Gastrocnemius medialis (tissue), 4 donors: ENCODE data around the gene POLR3H. TPM values are rescaled to one million over a fixed set of nuclear protein-coding genes. Genes with fewer than 3 reads are reported as not detected.

Experiments used
- ATAC-seq, 2 donors: fragments of 150-250 bp; one replicate each; pipeline ENCODE4 v1.9.1; 2016
- DNase-seq, 2 donors: peaks; one replicate each; pipeline ENCODE4 v3.0.0-alpha.2; 2019
- H3K27ac ChIP-seq, 4 donors: fragments of 200-600 bp; sonication (generic); 1 replicate in 1 of 4; 2 replicates in 3 of 4; pipeline ENCODE4 v1.5.1; 2016 to 2018; ENCODE audit warnings: mild to moderate bottlenecking in 2 of 4, moderate library complexity in 1 of 4
- H3K27me3 ChIP-seq, 3 donors: fragments of 200-600 bp; sonication (generic) in 2 of 3; 1 replicate in 1 of 3; 2 replicates in 2 of 3; pipeline versions ENCODE4 v1.5.1 to v1.6.0; 2016 to 2019; ENCODE audit warnings: mild to moderate bottlenecking in 1 of 3, moderate library complexity in 1 of 3
- H3K36me3 ChIP-seq, 2 donors: fragments of 200-600 bp; sonication (generic) in 1 of 2; one replicate each; pipeline ENCODE4 v1.5.1; 2017 to 2018
- H3K4me1 ChIP-seq, 2 donors: fragments of 200-600 bp; sonication (generic) in 1 of 2; one replicate each; pipeline ENCODE4 v1.5.1; 2016 to 2017; ENCODE audit warnings: mild to moderate bottlenecking in 2 of 2
- H3K4me3 ChIP-seq, 4 donors: fragments of 200-600 bp; sonication (generic) in 3 of 4; 1 replicate in 1 of 4; 2 replicates in 3 of 4; pipeline ENCODE4 v1.5.1; 2016 to 2019; ENCODE audit warnings: mild to moderate bottlenecking in 2 of 4
- H3K9me3 ChIP-seq, 3 donors: fragments of 200-600 bp; sonication (generic) in 2 of 3; 1 replicate in 1 of 3; 2 replicates in 2 of 3; pipeline ENCODE4 v1.5.1; 2016 to 2019
- POLR2A ChIP-seq, 2 donors: fragments of 450-650 bp; IDR thresholded peaks; one replicate each; pipeline ENCODE4 v1.6.1; 2017; ENCODE audit warnings: antibody characterized with exemption in 2 of 2, mild to moderate bottlenecking in 2 of 2, moderate library complexity in 2 of 2
- in situ Hi-C, 4 donors: fragments of 200-750 bp; cut with MboI; loops; one replicate each; pipeline versions ENCODE4 v1.15.0 to v1.8.0; 2017; ENCODE audit warnings: low sequenced_read_pairs in 4 of 4
- intact Hi-C: fragments of 100-400 bp; cut with DNase I; formaldehyde crosslinking; loops from one replicate; pipeline ENCODE4 v1.15.1; 2023; ENCODE audit warnings: low total_unique reads
- total RNA-seq, 4 donors: library from RNA; depleted of rRNA; stranded (reverse); fragments of >200 nt; gene quantifications; one replicate each; pipeline versions ENCODE4 v1.1.0 to v1.2.3, GENCODE V29; 2016
- TF ChIP-seq, protein P1 (sequence below), 5 experiments: fragments of 450-650 bp in 3 of 5; fragments of 200-600 bp in 2 of 5; sonication (generic) in 2 of 5; IDR thresholded peaks in 4 of 5; conservative IDR thresholded peaks in 1 of 5; 1 replicate in 4 of 5; 2 replicates in 1 of 5; pipeline ENCODE4 v1.5.1; 2016 to 2019; ENCODE audit warnings: antibody characterized with exemption in 5 of 5, mild to moderate bottlenecking in 3 of 5, moderate library complexity in 3 of 5

POLR3H gene
- total RNA-seq, 4 donors from 2014 or later: 5.7 to 11.0 (median 6.9) TPM

DNA sequence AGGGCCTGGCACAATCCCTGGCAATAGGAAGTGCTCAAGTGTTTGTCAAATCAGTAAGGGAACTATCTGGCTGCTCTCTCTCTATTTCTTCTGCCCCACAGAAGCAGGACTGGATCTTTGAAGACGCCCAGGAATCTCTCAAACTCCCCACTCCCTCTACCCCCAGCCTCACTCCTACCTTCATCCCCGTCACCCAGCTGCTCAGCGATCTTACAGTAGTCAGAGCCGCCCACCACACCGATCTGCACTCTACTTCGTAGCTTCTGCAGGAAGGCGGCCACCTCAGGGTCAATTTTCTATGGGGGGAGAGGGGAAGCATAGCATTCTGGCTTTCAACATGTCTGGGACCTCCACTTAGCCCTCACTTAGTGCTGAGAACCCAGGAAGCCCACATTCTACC is 41.6 kb upstream of the POLR3H start:
- TF ChIP-seq, protein P1, sequence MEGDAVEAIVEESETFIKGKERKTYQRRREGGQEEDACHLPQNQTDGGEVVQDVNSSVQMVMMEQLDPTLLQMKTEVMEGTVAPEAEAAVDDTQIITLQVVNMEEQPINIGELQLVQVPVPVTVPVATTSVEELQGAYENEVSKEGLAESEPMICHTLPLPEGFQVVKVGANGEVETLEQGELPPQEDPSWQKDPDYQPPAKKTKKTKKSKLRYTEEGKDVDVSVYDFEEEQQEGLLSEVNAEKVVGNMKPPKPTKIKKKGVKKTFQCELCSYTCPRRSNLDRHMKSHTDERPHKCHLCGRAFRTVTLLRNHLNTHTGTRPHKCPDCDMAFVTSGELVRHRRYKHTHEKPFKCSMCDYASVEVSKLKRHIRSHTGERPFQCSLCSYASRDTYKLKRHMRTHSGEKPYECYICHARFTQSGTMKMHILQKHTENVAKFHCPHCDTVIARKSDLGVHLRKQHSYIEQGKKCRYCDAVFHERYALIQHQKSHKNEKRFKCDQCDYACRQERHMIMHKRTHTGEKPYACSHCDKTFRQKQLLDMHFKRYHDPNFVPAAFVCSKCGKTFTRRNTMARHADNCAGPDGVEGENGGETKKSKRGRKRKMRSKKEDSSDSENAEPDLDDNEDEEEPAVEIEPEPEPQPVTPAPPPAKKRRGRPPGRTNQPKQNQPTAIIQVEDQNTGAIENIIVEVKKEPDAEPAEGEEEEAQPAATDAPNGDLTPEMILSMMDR (IDR thresholded peaks at IDR 0.05 in 4 of 5, conservative IDR thresholded peaks at IDR 0.05 in 1 of 5): no peak
- no peak for TF ChIP-seq POLR2A (IDR thresholded peaks at IDR 0.05)
- Histone ChIP-seq H3K27ac (no peak overlapping the region), H3K27me3 (no peaks in the 10 kb centered on the region), H3K4me3 (no peak overlapping the region), H3K36me3 (peaks cover 0 to 5% of the 10 kb centered on the region in 2 donors), H3K4me1 (peaks cover 0 to 17% of the 10 kb centered on the region in 2 donors), H3K9me3 (no peaks in the 10 kb centered on the region)
- no peak for ATAC-seq
- in situ Hi-C loops (no loop called here), intact Hi-C loops (no loop called here)
- no peak for DNase-seq

DNA sequence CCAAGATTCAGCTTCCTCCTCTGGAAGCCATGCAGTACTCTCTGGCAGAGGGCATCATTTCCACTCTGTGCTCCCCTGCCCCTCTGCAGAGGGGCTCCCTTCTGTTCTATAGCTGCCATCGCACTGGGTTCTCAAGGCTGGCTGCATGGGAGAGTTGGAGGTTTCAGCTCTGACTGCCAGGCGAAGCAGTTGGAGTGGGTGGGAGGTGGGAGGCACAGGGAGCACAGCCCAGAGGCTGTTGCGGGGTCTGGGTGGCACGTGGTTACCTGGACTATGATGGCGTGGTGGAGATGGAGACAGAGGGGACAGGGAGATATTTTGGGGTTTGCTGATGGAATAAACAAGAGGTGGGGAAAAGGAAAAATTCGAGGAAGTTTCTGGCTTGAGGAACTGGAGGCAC is 40.6 kb upstream of the POLR3H start:
- no peak for DNase-seq
- ATAC-seq: no peak
- in situ Hi-C loops (no loop called here), intact Hi-C loops (no loop called here)
- Histone ChIP-seq H3K9me3 (no peaks in the 10 kb centered on the region), H3K36me3 (peaks cover 0 to 5% of the 10 kb centered on the region in 2 donors), H3K4me1 (peaks cover 0 to 11% of the 10 kb centered on the region in 2 donors), H3K27me3 (no peaks in the 10 kb centered on the region), H3K4me3 (no peak overlapping the region), H3K27ac (no peak overlapping the region)
- TF ChIP-seq, protein P1 (IDR thresholded peaks at IDR 0.05 in 4 of 5, conservative IDR thresholded peaks at IDR 0.05 in 1 of 5): no peak

GRCh38 chr22:41582694-41583093 is 38.4 kb upstream of the POLR3H start:
- H3K27me3 ChIP-seq: no peaks in the 10 kb centered on the region
- no peak overlapping the region for H3K27ac ChIP-seq
- no peaks in the 10 kb centered on the region for H3K9me3 ChIP-seq
- no peaks in the 10 kb centered on the region for H3K4me1 ChIP-seq
- ATAC-seq (no peak), DNase-seq (no peak)
- in situ Hi-C loops (no loop called here), intact Hi-C loops (no loop called here)
- peaks cover 0 to 5% of the 10 kb centered on the region in 2 donors for H3K36me3 ChIP-seq
- no peak overlapping the region for H3K4me3 ChIP-seq
- TF ChIP-seq POLR2A (IDR thresholded peaks at IDR 0.05): no peak
- TF ChIP-seq, protein P1 (IDR thresholded peaks at IDR 0.05 in 4 of 5, conservative IDR thresholded peaks at IDR 0.05 in 1 of 5): no peak

DNA sequence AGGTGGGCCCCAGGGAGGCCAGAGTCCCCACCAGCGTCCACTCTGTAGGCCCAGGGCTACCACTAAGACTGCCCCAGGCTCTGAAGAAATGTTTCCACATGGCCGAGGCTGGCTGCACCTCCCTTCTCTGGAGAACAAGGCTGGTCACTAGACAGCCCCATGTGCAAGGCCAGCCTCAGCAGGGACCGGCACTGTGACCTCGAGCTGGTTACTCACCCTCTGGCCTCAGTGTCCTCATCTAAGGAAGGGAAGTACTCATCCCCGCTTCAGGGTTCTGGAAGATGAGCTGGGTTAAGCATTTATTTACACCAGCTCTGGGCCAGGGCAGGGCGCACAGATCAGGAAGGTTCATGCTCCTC is 35.7 kb upstream of the POLR3H start:
- in situ Hi-C loops: no loop called here
- H3K4me3 ChIP-seq: no peak overlapping the region
- H3K27ac ChIP-seq: no peak overlapping the region
- no peak for ATAC-seq
- DNase-seq: no peak
- no peaks in the 10 kb centered on the region for H3K27me3 ChIP-seq
- no peaks in the 10 kb centered on the region for H3K4me1 ChIP-seq
- H3K36me3 ChIP-seq: peaks cover 0 to 5% of the 10 kb centered on the region in 2 donors
- TF ChIP-seq, protein P1 (IDR thresholded peaks at IDR 0.05 in 4 of 5, conservative IDR thresholded peaks at IDR 0.05 in 1 of 5): no peak
- TF ChIP-seq POLR2A (IDR thresholded peaks at IDR 0.05): no peak
- intact Hi-C loops: no loop called here
- H3K9me3 ChIP-seq: no peaks in the 10 kb centered on the region

- in situ Hi-C loops: no loop called here
- H3K27me3 ChIP-seq: no peaks in the 10 kb centered on the region
- no peaks in the 10 kb centered on the region for H3K4me1 ChIP-seq
- H3K36me3 ChIP-seq: peaks cover 0 to 5% of the 10 kb centered on the region in 2 donors
- intact Hi-C loops: no loop called here
- TF ChIP-seq POLR2A (IDR thresholded peaks at IDR 0.05): no peak
- TF ChIP-seq, protein P1 (IDR thresholded peaks at IDR 0.05 in 4 of 5, conservative IDR thresholded peaks at IDR 0.05 in 1 of 5): no peak
- no peaks in the 10 kb centered on the region for H3K9me3 ChIP-seq
- ATAC-seq: no peak
- H3K4me3 ChIP-seq: no peak overlapping the region
- no peak overlapping the region for H3K27ac ChIP-seq
- DNase-seq: no peak
Measured at GRCh38 chr22:41579297-41579996, 35.2 kb upstream of the POLR3H start.
